Effector memory CD4-positive, alpha-beta T cell (primary cell): Measurements from ENCODE around the gene RAB40C.

Source experiments
- DNase-seq, 3 donors: peaks; one replicate each; pipeline ENCODE4 v3.0.0-alpha.2; 2020
- H3K27ac ChIP-seq: 2 replicates; pipeline ENCODE4 v1.7.0; 2013; ENCODE audit warnings: mild to moderate bottlenecking, low read length, moderate library complexity; ENCODE audit not compliant: insufficient read depth, poor library complexity, severe bottlenecking
- H3K27me3 ChIP-seq: replicated peaks from 2 replicates; pipeline ENCODE4 v1.7.0; 2013; ENCODE audit warnings: mild to moderate bottlenecking, low read length; ENCODE audit not compliant: insufficient read depth, control insufficient read depth, poor library complexity, severe bottlenecking
- H3K36me3 ChIP-seq: 2 replicates; pipeline ENCODE4 v1.7.0; 2013; ENCODE audit warnings: mild to moderate bottlenecking, low read length, moderate library complexity; ENCODE audit not compliant: control insufficient read depth, insufficient read depth
- H3K4me1 ChIP-seq: 2 replicates; pipeline ENCODE4 v1.7.0; 2013; ENCODE audit warnings: low read length, mild to moderate bottlenecking; ENCODE audit not compliant: control insufficient read depth, insufficient read depth, poor library complexity, severe bottlenecking
- H3K4me3 ChIP-seq: 2 replicates; pipeline ENCODE4 v1.7.0; 2013; ENCODE audit warnings: low read length, low read depth, mild to moderate bottlenecking; ENCODE audit not compliant: insufficient read depth, poor library complexity, severe bottlenecking
- H3K9me3 ChIP-seq: 2 replicates; pipeline ENCODE4 v1.7.0; 2013; ENCODE audit warnings: mild to moderate bottlenecking, low read length, moderate library complexity; ENCODE audit not compliant: control insufficient read depth
- total RNA-seq, 3 donors: gene quantifications; one replicate each; lab custom pipeline; 2026; lab: John Stamatoyannopoulos, UW

RAB40C gene, protein sequence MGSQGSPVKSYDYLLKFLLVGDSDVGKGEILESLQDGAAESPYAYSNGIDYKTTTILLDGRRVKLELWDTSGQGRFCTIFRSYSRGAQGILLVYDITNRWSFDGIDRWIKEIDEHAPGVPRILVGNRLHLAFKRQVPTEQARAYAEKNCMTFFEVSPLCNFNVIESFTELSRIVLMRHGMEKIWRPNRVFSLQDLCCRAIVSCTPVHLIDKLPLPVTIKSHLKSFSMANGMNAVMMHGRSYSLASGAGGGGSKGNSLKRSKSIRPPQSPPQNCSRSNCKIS
- total RNA-seq: 11.9 to 16.5 (median 12.8) reads per million in 3 donors

DNA sequence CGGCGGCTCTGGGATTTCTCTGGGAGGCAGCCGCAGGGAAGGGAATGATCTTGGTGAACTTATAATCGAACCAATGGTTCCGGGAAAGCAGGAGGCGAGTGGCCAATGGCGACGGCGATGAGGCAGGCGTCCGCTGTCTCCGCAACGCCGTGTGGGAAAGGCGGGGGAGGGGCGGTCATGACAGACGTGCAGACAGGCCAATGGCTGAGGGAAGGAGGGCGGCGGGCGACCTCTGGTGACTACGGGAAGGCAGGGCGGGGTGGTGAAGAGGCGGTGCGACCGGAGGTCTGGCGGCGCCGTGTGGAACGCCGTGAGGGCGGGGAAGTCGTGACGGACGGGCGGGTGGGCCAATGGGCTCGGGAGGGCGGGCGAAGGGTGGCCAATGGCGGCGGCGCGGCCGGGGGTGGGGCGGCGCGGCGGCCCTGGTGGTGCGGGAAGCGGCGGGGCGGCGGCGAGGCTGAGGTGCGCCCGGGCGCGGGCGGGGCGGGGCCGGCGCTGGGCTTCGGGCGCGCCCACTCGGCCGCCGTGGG, at the start of gene RAB40C:
Gene RAB40C (plus strand): TSS at position 409 of the 530 bp plus-strand sequence. CDS start 226 bp downstream, outside the sequence.
- H3K9me3 ChIP-seq: no peaks in the 10 kb centered on the region
- H3K27ac ChIP-seq: peak within 1 kb of the TSS; percentile 89
- H3K4me1 ChIP-seq: peaks cover 19% of the 10 kb centered on the region
- peak within 1 kb of the TSS; percentile 85 for H3K4me3 ChIP-seq
- H3K27me3 ChIP-seq: no peaks in the 10 kb centered on the region
- peak; percentile 98 for DNase-seq
- H3K36me3 ChIP-seq: no peaks in the 10 kb centered on the region

DNA sequence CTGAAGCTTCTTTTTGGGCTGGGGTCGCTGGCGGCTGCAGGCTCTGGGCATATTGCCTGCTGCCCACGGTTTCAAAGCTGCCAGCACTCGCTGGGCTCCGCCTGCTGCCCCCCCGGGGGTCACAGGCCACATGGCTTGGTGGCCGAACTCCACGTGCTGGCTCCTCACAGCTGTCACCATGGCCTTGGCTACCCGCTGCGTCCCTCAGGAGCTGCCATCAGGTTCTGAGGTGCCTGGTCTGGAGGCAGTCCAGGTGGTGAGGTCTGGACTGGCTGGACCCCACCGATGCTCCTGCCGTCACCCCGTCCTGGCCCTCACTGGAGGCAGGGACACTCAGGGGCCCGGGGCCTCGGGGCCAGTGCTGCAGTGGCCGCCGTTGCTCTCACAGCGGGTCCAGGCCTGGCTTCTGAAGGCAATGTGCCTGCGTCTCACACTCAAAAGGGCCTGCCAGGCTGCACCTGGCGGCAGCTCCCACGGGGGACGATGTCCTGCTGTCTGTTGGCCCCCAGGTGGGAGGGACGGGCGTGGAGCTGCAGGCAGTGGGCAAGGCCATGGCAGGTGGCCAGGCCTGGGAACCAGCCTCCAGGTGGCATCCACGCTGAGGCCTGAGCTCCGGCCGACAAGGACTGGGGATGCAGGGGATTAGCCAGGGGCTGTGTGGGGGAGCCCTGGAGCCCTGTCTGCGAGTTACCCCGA, 49.1 kb upstream of the RAB40C start:
- Histone ChIP-seq H3K27ac (no peak overlapping the region), H3K4me3 (no peak overlapping the region), H3K27me3 (no peaks in the 10 kb centered on the region), H3K9me3 (no peaks in the 10 kb centered on the region), H3K36me3 (peaks cover 12% of the 10 kb centered on the region), H3K4me1 (no peaks in the 10 kb centered on the region)
- DNase-seq: no peak

DNA sequence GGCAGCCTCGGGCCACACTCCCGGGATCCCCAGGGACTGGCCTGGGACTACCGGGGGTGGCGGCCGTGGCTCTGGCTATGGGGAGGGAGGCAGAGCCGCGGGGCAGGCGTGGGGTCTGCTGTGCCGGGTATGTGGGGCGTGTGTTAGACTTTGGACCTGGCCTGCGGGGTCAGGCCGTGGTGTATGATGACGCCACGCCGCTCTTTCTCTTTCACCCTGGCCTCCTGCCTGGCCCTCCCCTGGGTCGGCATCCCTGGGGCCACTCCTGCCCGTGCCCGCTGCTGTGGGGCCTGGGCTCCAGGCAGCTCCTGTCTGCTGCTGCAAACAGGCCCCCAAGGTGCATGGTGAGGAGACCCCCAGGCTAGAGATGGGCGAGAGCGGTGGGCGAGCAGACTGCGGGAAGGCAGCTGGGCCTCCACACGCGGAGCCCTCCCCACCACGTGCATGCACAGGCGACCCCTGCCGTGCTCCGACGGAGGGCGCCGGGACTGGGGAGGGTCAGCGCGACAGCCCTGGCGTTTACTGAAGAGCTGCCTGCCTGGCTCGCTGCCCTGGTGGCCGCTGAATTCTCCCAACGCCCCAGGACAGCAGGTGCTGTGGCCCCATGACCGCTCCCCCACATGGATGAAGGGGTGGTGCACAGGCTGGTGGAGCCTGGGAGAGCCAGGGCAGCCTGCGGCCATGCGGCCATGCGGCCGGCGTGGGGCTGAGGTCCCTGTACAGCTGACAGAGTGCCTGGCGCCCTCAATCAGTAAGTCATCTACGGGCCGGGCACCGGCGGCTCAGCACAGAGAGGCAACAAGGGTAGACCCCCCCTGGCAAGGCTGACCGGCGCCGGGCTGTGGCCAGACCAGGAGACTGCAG, 46.3 kb upstream of the RAB40C start:
- Histone ChIP-seq H3K27me3 (no peaks in the 10 kb centered on the region), H3K4me1 (peaks cover 3% of the 10 kb centered on the region), H3K9me3 (no peaks in the 10 kb centered on the region), H3K4me3 (no peak overlapping the region), H3K27ac (no peak overlapping the region), H3K36me3 (peaks cover 19% of the 10 kb centered on the region)
- no peak for DNase-seq

DNA sequence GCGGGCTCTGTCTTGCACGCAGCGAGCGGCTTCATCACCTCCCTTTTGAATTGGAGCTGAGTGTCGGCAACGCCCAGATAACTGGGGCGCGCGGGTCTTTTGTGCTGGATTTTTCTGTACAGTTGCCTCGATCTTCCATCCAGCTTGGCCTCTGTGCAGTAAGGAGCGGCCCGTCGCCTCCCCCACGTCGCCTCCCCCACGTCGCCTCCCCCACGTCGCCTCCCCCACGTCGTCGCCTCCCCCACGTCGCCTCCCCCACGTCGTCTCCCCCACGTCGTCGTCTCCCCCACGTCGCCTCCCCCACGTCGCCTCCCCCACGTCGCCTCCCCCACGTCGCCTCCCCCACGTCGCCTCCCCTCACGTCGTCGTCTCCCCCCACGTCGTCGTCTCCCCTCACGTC, 45.3 kb upstream of the RAB40C start:
- Histone ChIP-seq H3K9me3 (no peaks in the 10 kb centered on the region), H3K4me3 (no peak overlapping the region), H3K27me3 (no peaks in the 10 kb centered on the region), H3K4me1 (peaks cover 3% of the 10 kb centered on the region), H3K27ac (no peak overlapping the region), H3K36me3 (peaks cover 17% of the 10 kb centered on the region)
- DNase-seq: no peak

DNA sequence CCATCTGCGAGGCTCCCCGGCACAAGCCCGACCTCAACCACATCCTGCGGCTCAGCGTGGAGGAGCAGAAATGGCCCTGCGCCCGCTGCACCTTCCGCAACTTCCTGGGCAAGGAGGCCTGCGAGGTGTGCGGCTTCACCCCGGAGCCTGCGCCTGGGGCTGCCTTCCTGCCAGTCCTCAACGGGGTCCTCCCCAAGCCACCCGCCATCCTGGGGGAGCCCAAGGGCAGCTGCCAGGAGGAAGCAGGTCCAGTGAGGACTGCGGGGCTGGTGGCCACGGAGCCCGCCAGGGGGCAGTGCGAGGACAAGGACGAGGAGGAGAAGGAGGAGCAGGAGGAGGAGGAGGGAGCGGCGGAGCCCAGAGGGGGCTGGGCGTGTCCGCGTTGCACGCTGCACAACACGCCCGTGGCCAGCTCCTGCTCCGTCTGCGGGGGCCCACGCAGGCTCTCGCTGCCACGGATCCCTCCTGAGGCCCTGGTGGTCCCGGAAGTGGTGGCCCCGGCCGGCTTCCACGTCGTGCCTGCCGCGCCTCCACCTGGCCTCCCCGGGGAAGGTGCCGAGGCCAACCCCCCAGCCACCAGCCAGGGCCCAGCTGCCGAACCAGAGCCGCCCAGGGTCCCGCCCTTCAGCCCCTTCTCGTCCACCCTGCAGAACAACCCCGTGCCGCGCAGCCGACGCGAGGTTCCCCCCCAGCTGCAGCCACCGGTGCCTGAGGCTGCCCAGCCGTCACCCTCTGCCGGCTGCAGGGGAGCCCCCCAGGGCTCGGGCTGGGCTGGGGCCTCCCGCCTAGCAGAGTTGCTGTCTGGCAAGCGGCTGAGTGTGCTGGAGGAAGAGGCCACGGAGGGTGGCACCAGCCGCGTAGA, 42.7 kb upstream of the RAB40C start:
- Histone ChIP-seq H3K27me3 (no peaks in the 10 kb centered on the region), H3K4me3 (no peak overlapping the region), H3K4me1 (peaks cover 3% of the 10 kb centered on the region), H3K9me3 (no peaks in the 10 kb centered on the region), H3K27ac (no peak overlapping the region), H3K36me3 (peaks cover 23% of the 10 kb centered on the region)
- DNase-seq: peak in 2 of 3 donors; percentile 19 to 48

DNA sequence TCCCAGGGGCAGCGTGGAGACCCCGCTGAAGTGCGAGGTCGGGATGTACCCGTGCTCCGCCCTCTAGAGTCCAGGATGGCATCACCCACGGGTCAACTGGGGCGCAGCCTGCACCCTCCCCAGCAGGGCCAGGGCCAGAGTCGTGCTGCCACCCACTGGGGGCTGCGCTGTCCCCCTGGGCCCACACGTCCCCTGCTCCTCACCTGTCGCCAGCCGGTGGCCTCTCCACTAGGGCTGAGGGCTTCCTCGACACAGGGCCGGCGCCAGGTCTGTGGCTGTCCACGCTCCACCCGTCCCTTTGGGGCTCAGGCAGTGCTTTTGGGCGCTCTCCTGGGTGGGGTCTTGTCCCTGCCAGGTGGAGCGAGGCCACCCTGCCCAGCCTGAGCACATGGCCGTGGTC, 41.3 kb upstream of the RAB40C start:
- no peaks in the 10 kb centered on the region for H3K9me3 ChIP-seq
- peaks cover 3% of the 10 kb centered on the region for H3K4me1 ChIP-seq
- H3K36me3 ChIP-seq: peaks cover 31% of the 10 kb centered on the region
- H3K27ac ChIP-seq: no peak overlapping the region
- DNase-seq: no peak
- H3K4me3 ChIP-seq: no peak overlapping the region
- H3K27me3 ChIP-seq: no peaks in the 10 kb centered on the region

DNA sequence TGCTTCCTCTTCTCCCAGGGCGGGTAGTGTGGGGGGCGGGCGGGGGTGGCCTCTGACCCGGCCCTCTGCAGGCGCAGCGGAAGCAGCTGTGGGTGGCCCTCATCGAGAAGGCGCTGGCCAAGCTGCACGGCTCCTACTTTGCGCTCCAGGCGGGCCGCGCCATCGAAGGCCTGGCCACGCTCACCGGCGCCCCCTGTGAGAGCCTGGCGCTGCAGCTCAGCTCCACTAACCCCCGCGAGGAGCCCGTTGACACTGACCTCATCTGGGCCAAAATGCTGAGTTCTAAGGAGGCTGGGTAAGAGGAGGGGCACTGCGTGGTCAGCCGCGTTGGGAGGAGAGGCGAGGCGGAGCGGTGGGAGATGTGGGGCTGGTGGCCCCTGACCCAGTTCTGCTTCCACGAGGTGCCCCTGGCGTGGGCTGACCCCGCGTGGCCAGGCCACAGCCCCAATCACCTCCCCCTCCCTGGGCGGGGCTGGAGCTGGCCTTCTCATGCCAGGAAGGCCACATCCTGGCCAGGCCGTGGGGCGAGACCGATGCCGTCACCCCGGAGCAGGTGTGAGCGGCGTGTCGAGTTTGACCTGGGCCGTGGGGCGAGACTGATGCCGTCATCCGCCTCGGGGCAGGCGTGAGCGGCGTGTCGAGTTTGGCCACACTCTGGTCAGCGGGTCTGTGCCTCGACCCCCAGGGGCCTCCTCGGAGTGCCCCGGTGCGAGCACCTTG, 40.2 kb upstream of the RAB40C start:
- H3K27me3 ChIP-seq: no peaks in the 10 kb centered on the region
- no peak overlapping the region for H3K27ac ChIP-seq
- H3K36me3 ChIP-seq: peaks cover 32% of the 10 kb centered on the region
- H3K4me3 ChIP-seq: no peak overlapping the region
- no peak for DNase-seq
- no peaks in the 10 kb centered on the region for H3K9me3 ChIP-seq
- peaks cover 3% of the 10 kb centered on the region for H3K4me1 ChIP-seq

DNA sequence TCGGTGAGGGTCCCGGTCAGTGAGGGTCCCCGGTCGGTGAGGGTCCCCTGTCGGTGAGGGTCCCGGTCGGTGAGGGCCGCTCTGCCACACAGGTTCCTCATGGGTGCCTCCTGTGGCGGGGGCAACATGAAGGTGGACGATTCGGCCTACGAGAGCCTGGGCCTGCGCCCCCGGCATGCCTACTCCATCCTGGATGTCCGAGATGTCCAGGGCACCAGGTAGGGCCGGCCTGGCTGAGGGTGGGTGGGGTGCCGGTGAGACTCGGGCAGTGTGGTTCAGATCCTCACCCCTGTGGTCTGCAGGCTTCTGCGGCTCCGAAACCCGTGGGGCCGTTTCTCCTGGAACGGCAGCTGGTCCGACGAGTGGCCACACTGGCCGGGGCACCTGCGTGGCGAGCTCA, 38.7 kb upstream of the RAB40C start:
- H3K4me1 ChIP-seq: peaks cover 3% of the 10 kb centered on the region
- H3K36me3 ChIP-seq: peaks cover 29% of the 10 kb centered on the region
- DNase-seq: no peak
- H3K4me3 ChIP-seq: no peak overlapping the region
- H3K9me3 ChIP-seq: no peaks in the 10 kb centered on the region
- H3K27ac ChIP-seq: no peak overlapping the region
- H3K27me3 ChIP-seq: no peaks in the 10 kb centered on the region

DNA sequence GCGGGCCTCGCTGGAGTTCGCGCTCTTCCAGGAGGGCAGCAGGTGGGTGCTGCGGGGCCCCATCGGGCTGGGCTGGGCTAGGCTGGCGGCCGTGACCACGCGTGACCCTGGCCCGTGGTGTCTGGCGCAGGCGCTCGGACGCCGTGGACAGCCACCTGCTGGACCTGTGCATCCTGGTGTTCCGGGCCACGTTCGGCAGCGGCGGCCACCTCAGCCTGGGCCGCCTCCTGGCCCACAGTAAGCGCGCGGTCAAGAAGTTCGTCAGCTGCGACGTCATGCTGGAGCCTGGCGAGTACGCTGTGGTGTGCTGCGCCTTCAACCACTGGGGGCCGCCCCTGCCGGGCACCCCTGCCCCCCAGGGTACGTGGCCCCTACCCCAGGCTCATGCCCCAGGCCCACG, 37.7 kb upstream of the RAB40C start:
- peaks cover 3% of the 10 kb centered on the region for H3K4me1 ChIP-seq
- H3K27me3 ChIP-seq: no peaks in the 10 kb centered on the region
- peaks cover 27% of the 10 kb centered on the region for H3K36me3 ChIP-seq
- H3K4me3 ChIP-seq: no peak overlapping the region
- no peak for DNase-seq
- no peaks in the 10 kb centered on the region for H3K9me3 ChIP-seq
- H3K27ac ChIP-seq: no peak overlapping the region
